Measurements from ENCODE around the gene HCN2. TPM values are rescaled to one million over a fixed set of nuclear protein-coding genes. Genes with fewer than 3 reads are reported as not detected.

HCN2 gene
- polyA plus RNA-seq (ENCODE audit: insufficient read length) = 0.32 TPM

GRCh38 chr19:589693-590395 lies at the start of gene HCN2:
Gene HCN2 (plus strand): TSS chr19:589881. CDS start chr19:589946, 65 bp downstream.
- DNase-seq (ENCODE audit: low read depth) = no peak

- no peak for DNase-seq (ENCODE audit: low read depth)
Observed at GRCh38 chr19:540867-541637, 48.6 kb upstream of the HCN2 start.

GRCh38 chr19:541699-542098 lies 48.0 kb upstream of the HCN2 start:
- no peak for DNase-seq (ENCODE audit: low read depth)

- DNase-seq (ENCODE audit: low read depth) = no peak
Observed at GRCh38 chr19:542173-542866, 47.4 kb upstream of the HCN2 start.

- no peak for DNase-seq (ENCODE audit: low read depth)
Observed at GRCh38 chr19:543910-544608, 45.6 kb upstream of the HCN2 start, which contains the start of gene GZMM. Gene GZMM (plus strand): TSS chr19:544053. CDS start chr19:544072, 19 bp downstream.

- DNase-seq (ENCODE audit: low read depth) = no peak
Observed at GRCh38 chr19:547117-547516, 42.6 kb upstream of the HCN2 start.

- DNase-seq (ENCODE audit: low read depth) = no peak
Observed at GRCh38 chr19:547836-548720, 41.6 kb upstream of the HCN2 start.

GRCh38 chr19:548886-549830 lies 40.5 kb upstream of the HCN2 start:
- no peak for DNase-seq (ENCODE audit: low read depth)

GRCh38 chr19:554817-555216 lies 34.9 kb upstream of the HCN2 start:
- DNase-seq (ENCODE audit: low read depth) = no peak

GRCh38 chr19:555474-555808 lies 34.2 kb upstream of the HCN2 start:
- DNase-seq (ENCODE audit: low read depth) = no peak

GRCh38 chr19:556611-557382 lies 32.9 kb upstream of the HCN2 start:
- no peak for DNase-seq (ENCODE audit: low read depth)

GRCh38 chr19:558770-559439 lies 30.8 kb upstream of the HCN2 start:
- no peak for DNase-seq (ENCODE audit: low read depth)

GRCh38 chr19:560121-560520 lies 29.6 kb upstream of the HCN2 start:
- no peak for DNase-seq (ENCODE audit: low read depth)

GRCh38 chr19:566403-566802 lies 23.3 kb upstream of the HCN2 start:
- DNase-seq (ENCODE audit: low read depth) = no peak

- no peak for DNase-seq (ENCODE audit: low read depth)
Observed at GRCh38 chr19:566844-567243, 22.8 kb upstream of the HCN2 start.

- DNase-seq (ENCODE audit: low read depth) = no peak
Observed at GRCh38 chr19:567296-567900, 22.3 kb upstream of the HCN2 start.

- DNase-seq (ENCODE audit: low read depth) = no peak
Observed at GRCh38 chr19:570251-570686, 19.4 kb upstream of the HCN2 start.
